ENCODE measurements around the gene JAK2.
"Not testable (repeated sequence)": the region's sequence is repeated elsewhere in the genome, so short reads cannot be mapped to it uniquely, and the experiment has no call there.

Gene JAK2

GRCh38 chr9:4984621-4985385 lies at the start of gene JAK2:
Gene JAK2, plus strand, starts transcription at chr9:4985272. Its CDS starts 36,716 bp downstream, at chr9:5021988.
- peak; percentile 84 to 86 for DNase-seq

GRCh38 chr9:4936277-4936676 lies 48.8 kb upstream of the JAK2 start:
- no peak for DNase-seq

- DNase-seq: no peak
Measured at GRCh38 chr9:4936823-4937222, 48.2 kb upstream of the JAK2 start.

GRCh38 chr9:4937446-4937845 lies 47.6 kb upstream of the JAK2 start:
- DNase-seq: no peak

- DNase-seq: no peak
Measured at GRCh38 chr9:4938496-4938895, 46.6 kb upstream of the JAK2 start.

- DNase-seq: peak; percentile 18
Measured at GRCh38 chr9:4939118-4939561, 45.9 kb upstream of the JAK2 start.

- DNase-seq: not testable (repeated sequence)
Measured at GRCh38 chr9:4942042-4942691, 42.9 kb upstream of the JAK2 start.

GRCh38 chr9:4943346-4943745 lies 41.7 kb upstream of the JAK2 start:
- DNase-seq: no peak

- not testable (repeated sequence) for DNase-seq
Measured at GRCh38 chr9:4944431-4945211, 40.5 kb upstream of the JAK2 start.

GRCh38 chr9:4946937-4947336 lies 38.1 kb upstream of the JAK2 start:
- DNase-seq: no peak

- no peak for DNase-seq
Measured at GRCh38 chr9:4955836-4956235, 29.2 kb upstream of the JAK2 start.

GRCh38 chr9:4959031-4959430 lies 26.0 kb upstream of the JAK2 start:
- no peak for DNase-seq

- DNase-seq: no peak
Measured at GRCh38 chr9:4962085-4962484, 23.0 kb upstream of the JAK2 start.

- no peak for DNase-seq
Measured at GRCh38 chr9:4964540-4964939, 20.5 kb upstream of the JAK2 start.

- DNase-seq: no peak
Measured at GRCh38 chr9:4965174-4965821, 19.8 kb upstream of the JAK2 start.

GRCh38 chr9:4967523-4967922 lies 17.5 kb upstream of the JAK2 start:
- no peak for DNase-seq

GRCh38 chr9:4969130-4969529 lies 15.9 kb upstream of the JAK2 start:
- no peak for DNase-seq

- peak; percentile 31 for DNase-seq
Measured at GRCh38 chr9:4970970-4971641, 14.0 kb upstream of the JAK2 start.

- DNase-seq: no peak
Measured at GRCh38 chr9:4973246-4973645, 11.8 kb upstream of the JAK2 start.

GRCh38 chr9:4973902-4974301 lies 11.2 kb upstream of the JAK2 start:
- DNase-seq: no peak

- DNase-seq: no peak
Measured at GRCh38 chr9:4979239-4979638, 5.8 kb upstream of the JAK2 start.

GRCh38 chr9:4980086-4980727 lies 4.9 kb upstream of the JAK2 start:
- no peak for DNase-seq

Data from CD4-positive, alpha-beta T cell treated with Interleukin-1 beta for 1 hour (primary cell).